Measurements from ENCODE around the gene COG3. TPM values are rescaled to one million over a fixed set of nuclear protein-coding genes. Genes with fewer than 3 reads are reported as not detected.

The COG3 gene
- total and polyA plus RNA-seq, 2 donors (not counting 3 experiments of a cell fraction or from before 2014, with no cell fraction given): 18.9 to 27.0 TPM

DNA sequence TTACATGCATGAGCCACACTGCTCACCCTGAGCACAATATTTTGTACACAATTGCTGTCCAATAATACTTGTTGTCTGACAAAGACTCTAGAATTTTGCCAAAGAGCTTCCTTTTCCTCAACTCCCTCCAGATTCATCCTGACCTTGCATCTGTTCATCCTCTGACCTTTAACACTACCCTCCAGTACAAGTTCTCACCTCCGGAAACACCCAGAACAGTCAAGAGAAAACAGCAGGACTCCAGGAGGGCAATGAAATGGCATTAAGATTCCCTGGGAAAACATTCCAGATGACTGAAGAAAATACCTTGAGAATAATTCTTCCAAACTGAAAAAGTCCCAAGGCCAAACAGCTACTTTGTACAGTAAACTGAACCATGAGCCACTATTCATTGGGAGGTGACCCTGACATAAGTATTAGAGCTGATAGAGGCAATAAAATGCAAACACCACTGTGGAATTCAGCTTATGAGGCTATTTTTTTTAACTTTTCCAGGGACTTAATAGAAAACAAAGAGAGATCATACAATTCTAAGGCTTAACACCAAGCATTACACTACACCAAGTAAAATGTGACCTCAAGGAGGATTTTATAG, 15.7 kb upstream of the COG3 start:
- dilution Hi-C loops (cut with MboI; ENCODE audit: extremely low pct_ligation_motif_present, low sequenced_read_pairs): no loop called here
- H3K4me1 ChIP-seq (ENCODE audit: control insufficient read depth, extremely low read depth, insufficient read depth, low read length): no peaks in the 10 kb centered on the region
- FAIRE-seq (no peak), DNase-seq (ENCODE audit: low read depth, low spot score) (no peak)
- H3K9ac ChIP-seq (replicated peaks; ENCODE audit: extremely low read depth, insufficient read depth, low read length): no peak overlapping the region
- no peaks in the 10 kb centered on the region for H4K20me1 ChIP-seq (replicated peaks; ENCODE audit: control insufficient read depth, extremely low read depth, insufficient read depth, low read length)
- no peak overlapping the region for H3K27ac ChIP-seq (ENCODE audit: insufficient read depth, low read depth, low read length)
- no peak overlapping the region for H2AFZ ChIP-seq (ENCODE audit: low read depth, low read length)
- H3K79me2 ChIP-seq (ENCODE audit: control insufficient read depth, insufficient read depth, low read length): no peaks in the 10 kb centered on the region
- H3K27me3 ChIP-seq (ENCODE audit: control insufficient read depth in 2 of 2, insufficient read depth in 2 of 2, low read length in 2 of 2): peaks cover 8 to 9% of the 10 kb centered on the region in 2 experiments
- no peak overlapping the region for H3K4me2 ChIP-seq (ENCODE audit: insufficient read depth, low read length)
- H3K36me3 ChIP-seq (ENCODE audit: control insufficient read depth in 2 of 2, extremely low read depth in 1 of 2, insufficient read depth in 2 of 2, low read length in 2 of 2): no peaks in the 10 kb centered on the region
- no TSS peak for BruUV-seq (replicated peaks)
- TF ChIP-seq POLR2A (IDR thresholded peaks at IDR 0.05; ENCODE audit: low read depth, low read length) (no peak), EZH2 (IDR thresholded peaks at IDR 0.05; ENCODE audit: borderline replicate concordance, low read depth, low read length, severe bottlenecking) (no peak), MAX (IDR thresholded peaks at IDR 0.05; ENCODE audit: insufficient read depth, insufficient read length) (no peak), MYC (IDR thresholded peaks at IDR 0.05; ENCODE audit: low read depth, low read length) (no peak), CTCF (IDR thresholded peaks at IDR 0.05; ENCODE audit: extremely low read depth in 1 of 2, insufficient read depth in 1 of 2, low read depth in 1 of 2, low read length in 2 of 2) (no peak), FOS (IDR thresholded peaks at IDR 0.05; ENCODE audit: borderline replicate concordance, insufficient read depth, low read length) (no peak), GATA2 (IDR thresholded peaks at IDR 0.05; ENCODE audit: insufficient read depth, insufficient read length, low read depth, low read length) (no peak), JUN (IDR thresholded peaks at IDR 0.05; ENCODE audit: borderline replicate concordance, insufficient read depth, insufficient read length, low read depth) (no peak), POLR2AphosphoS5 (IDR thresholded peaks at IDR 0.05; ENCODE audit: insufficient read depth, low read depth, low read length) (no peak)
- ChIA-PET CTCF (interaction anchor here (1.6 to 3.1 kb wide), 2 partner anchors 9 to 55 kb away, joined by 3 to 11 read pairs; no protein-coding TSS in a partner anchor), POLR2A (no interaction called here)
- H3K9me3 ChIP-seq (replicated peaks; ENCODE audit: control insufficient read depth, insufficient read depth, low read length): no peaks in the 10 kb centered on the region
- no peaks in the 10 kb centered on the region for H3K9me1 ChIP-seq (replicated peaks; ENCODE audit: control insufficient read depth, extremely low read depth, insufficient read depth, low read length)
- intact Hi-C loops (cut with micrococcal nuclease): no loop called here
- H3K4me3 ChIP-seq (replicated peaks in 1 of 3; ENCODE audit: insufficient read depth in 1 of 3, low read depth in 1 of 3, low read length in 3 of 3): no peak overlapping the region
